Coronary artery (tissue), 2 donors: Measurements from ENCODE around the gene SPARCL1.
A peak's percentile ranks its signal among the peaks of the same experiment; 100 is the strongest.

Experiments
- DNase-seq: peaks from one replicate; pipeline ENCODE4 v3.0.0-alpha.2; 2017; ENCODE audit warnings: low spot score
- H3K27ac ChIP-seq, 2 donors: fragments of 200-600 bp; sonication (generic); one replicate each; pipeline ENCODE4 v1.5.1; 2016 to 2019
- H3K4me3 ChIP-seq: fragments of 200-600 bp; sonication (generic); 2 replicates; pipeline ENCODE4 v1.5.1; 2016; ENCODE audit warnings: mild to moderate bottlenecking, moderate library complexity
- CTCF ChIP-seq: fragments of 200-600 bp; sonication (generic); IDR thresholded peaks from one replicate; pipeline ENCODE4 v1.5.1; 2019; ENCODE audit warnings: antibody characterized with exemption

Gene SPARCL1

GRCh38 chr4:87530868-87531267 lies 1.7 kb upstream of the SPARCL1 start:
- peak; percentile 88 for DNase-seq
- no peak for TF ChIP-seq CTCF
- peak overlapping the region; percentile 93 to 94 for H3K27ac ChIP-seq
- peak overlapping the region; percentile 71 for H3K4me3 ChIP-seq

GRCh38 chr4:87530229-87530628 lies 1.1 kb upstream of the SPARCL1 start:
- H3K4me3 ChIP-seq, result peak overlapping the region; percentile 71
- no peak for TF ChIP-seq CTCF
- no peak for DNase-seq
- H3K27ac ChIP-seq, result peak overlapping the region; percentile 93 to 94

- peak overlapping the region; percentile 93 to 94 for H3K27ac ChIP-seq
- DNase-seq, result no peak
- peak overlapping the region; percentile 71 for H3K4me3 ChIP-seq
- no peak for TF ChIP-seq CTCF
These were observed 1.6 kb downstream of the SPARCL1 start for GRCh38 chr4:87527431-87528220.

GRCh38 chr4:87525636-87526295 lies 3.4 kb downstream of the SPARCL1 start:
- TF ChIP-seq CTCF, result no peak
- peak overlapping the region; percentile 93 to 94 for H3K27ac ChIP-seq
- H3K4me3 ChIP-seq, result peak overlapping the region; percentile 71
- DNase-seq, result no peak

GRCh38 chr4:87524456-87524855 lies 4.7 kb downstream of the SPARCL1 start:
- TF ChIP-seq CTCF, result no peak
- Histone ChIP-seq H3K27ac (peak overlapping the region; percentile 93 to 94), H3K4me3 (peak overlapping the region; percentile 71)
- DNase-seq, result no peak

- no peak for DNase-seq
- Histone ChIP-seq H3K4me3 (peak overlapping the region; percentile 71), H3K27ac (peak overlapping the region; percentile 93 to 94)
- TF ChIP-seq CTCF, result no peak
These were observed 5.9 kb downstream of the SPARCL1 start for GRCh38 chr4:87523307-87523706.
